Mesothelial cell of epicardium (in vitro differentiated cells): ENCODE results near the gene SH2B3. TPM values are rescaled to one million over a fixed set of nuclear protein-coding genes. Genes with fewer than 3 reads are reported as not detected.

Source experiments
- DNase-seq, 2 experiments: peaks; one replicate each; pipeline ENCODE4 v3.0.0; 2021; ENCODE audit warnings: low spot score in 2 of 2; ENCODE audit not compliant: unreplicated experiment in 2 of 2
- H3K27ac Mint-ChIP-seq: 2 replicates; pipeline ENCODE4 v1.8.0; 2021; ENCODE audit warnings: mixed read lengths
- H3K27me3 Mint-ChIP-seq: 2 replicates; pipeline ENCODE4 v1.8.0; 2021; ENCODE audit warnings: low read depth, mixed read lengths
- H3K36me3 Mint-ChIP-seq: 2 replicates; pipeline ENCODE4 v1.8.0; 2021; ENCODE audit warnings: mixed read lengths
- H3K4me1 Mint-ChIP-seq: 2 replicates; pipeline ENCODE4 v1.8.0; 2021; ENCODE audit warnings: mixed read lengths
- H3K4me3 Mint-ChIP-seq: 2 replicates; pipeline ENCODE4 v1.8.0; 2021; ENCODE audit warnings: mild to moderate bottlenecking, moderate library complexity, mixed read lengths
- H3K9me3 Mint-ChIP-seq: 2 replicates; pipeline ENCODE4 v1.8.0; 2021; ENCODE audit warnings: mixed read lengths
- total RNA-seq: library from RNA; stranded (reverse); gene quantifications from 3 replicates; pipeline ENCODE4 v1.2.1, GENCODE V29; 2021
- TF ChIP-seq, protein P1 (sequence below): fragments of 200-600 bp; sonication (generic); IDR thresholded peaks from one replicate; pipeline ENCODE4 v1.5.0; 2021; ENCODE audit warnings: antibody characterized with exemption; ENCODE audit not compliant: unreplicated experiment

Gene SH2B3
- total RNA-seq, 1 donor from 2014 or later, result 2.1 TPM

DNA sequence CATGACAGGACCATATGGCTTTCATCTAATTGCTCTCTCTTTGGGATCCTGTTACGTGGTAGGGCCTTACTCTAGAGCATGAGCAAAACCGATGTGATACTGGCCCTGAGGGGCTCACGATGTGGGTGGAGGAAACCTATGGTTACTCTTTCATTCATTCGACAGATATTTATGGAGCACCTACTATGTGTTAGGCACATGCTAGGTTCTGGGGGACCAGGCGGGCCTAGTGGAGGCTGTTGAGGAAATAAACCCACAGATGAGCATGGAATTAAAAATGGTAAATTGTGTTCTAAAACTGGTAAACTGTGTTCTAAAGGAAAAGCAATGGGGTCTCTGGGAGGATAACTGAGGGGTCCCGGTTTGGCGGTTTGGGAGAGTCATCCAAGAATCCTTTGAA is 14.8 kb downstream of the SH2B3 start:
- H3K4me3 Mint-ChIP-seq, result no peak overlapping the region
- no peaks in the 10 kb centered on the region for H3K4me1 Mint-ChIP-seq
- H3K36me3 Mint-ChIP-seq, result no peaks in the 10 kb centered on the region
- no peak for DNase-seq
- TF ChIP-seq, protein P1, sequence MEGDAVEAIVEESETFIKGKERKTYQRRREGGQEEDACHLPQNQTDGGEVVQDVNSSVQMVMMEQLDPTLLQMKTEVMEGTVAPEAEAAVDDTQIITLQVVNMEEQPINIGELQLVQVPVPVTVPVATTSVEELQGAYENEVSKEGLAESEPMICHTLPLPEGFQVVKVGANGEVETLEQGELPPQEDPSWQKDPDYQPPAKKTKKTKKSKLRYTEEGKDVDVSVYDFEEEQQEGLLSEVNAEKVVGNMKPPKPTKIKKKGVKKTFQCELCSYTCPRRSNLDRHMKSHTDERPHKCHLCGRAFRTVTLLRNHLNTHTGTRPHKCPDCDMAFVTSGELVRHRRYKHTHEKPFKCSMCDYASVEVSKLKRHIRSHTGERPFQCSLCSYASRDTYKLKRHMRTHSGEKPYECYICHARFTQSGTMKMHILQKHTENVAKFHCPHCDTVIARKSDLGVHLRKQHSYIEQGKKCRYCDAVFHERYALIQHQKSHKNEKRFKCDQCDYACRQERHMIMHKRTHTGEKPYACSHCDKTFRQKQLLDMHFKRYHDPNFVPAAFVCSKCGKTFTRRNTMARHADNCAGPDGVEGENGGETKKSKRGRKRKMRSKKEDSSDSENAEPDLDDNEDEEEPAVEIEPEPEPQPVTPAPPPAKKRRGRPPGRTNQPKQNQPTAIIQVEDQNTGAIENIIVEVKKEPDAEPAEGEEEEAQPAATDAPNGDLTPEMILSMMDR, result no peak
- H3K27me3 Mint-ChIP-seq, result no peaks in the 10 kb centered on the region
- H3K9me3 Mint-ChIP-seq, result no peaks in the 10 kb centered on the region
- H3K27ac Mint-ChIP-seq, result no peak overlapping the region

DNA sequence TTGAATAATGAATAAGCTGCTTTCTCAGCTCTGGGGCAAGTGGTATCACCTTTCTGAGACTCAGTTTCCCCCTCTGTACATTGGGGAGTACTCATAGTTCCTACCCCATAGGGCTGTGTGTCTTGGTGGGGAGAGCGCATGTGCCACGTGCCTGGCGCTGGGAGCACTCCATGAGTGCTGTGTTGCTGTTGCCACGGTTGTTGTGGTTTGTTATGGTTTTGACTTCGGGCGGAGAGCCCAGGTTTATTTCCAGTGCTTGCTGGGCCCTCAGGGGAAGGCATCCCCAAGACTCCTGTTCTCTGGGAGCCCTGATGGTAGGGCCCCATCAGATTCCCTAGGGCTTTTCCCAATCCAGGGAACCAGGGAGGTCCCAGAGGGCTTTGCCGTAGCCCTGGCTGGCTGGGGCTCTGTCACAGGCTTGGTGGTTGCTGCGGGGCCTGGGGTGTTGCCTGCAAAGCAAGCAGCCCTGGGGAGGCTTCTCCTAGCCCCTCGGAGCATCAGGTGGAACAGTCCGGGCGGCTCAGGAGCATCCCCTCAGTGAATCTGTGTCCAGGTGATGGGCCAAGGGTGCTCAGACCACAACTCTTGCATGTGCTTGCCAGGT is 18.6 kb downstream of the SH2B3 start:
- H3K9me3 Mint-ChIP-seq, result no peaks in the 10 kb centered on the region
- H3K27ac Mint-ChIP-seq, result no peak overlapping the region
- H3K4me3 Mint-ChIP-seq, result no peak overlapping the region
- no peaks in the 10 kb centered on the region for H3K36me3 Mint-ChIP-seq
- TF ChIP-seq, protein P1, result no peak
- H3K27me3 Mint-ChIP-seq, result no peaks in the 10 kb centered on the region
- no peaks in the 10 kb centered on the region for H3K4me1 Mint-ChIP-seq
- DNase-seq, result no peak

GRCh38 chr12:111424793-111425251 is 19.1 kb downstream of the SH2B3 start:
- no peaks in the 10 kb centered on the region for H3K36me3 Mint-ChIP-seq
- H3K27me3 Mint-ChIP-seq, result no peaks in the 10 kb centered on the region
- H3K27ac Mint-ChIP-seq, result no peak overlapping the region
- no peak overlapping the region for H3K4me3 Mint-ChIP-seq
- H3K4me1 Mint-ChIP-seq, result no peaks in the 10 kb centered on the region
- TF ChIP-seq, protein P1, result no peak
- H3K9me3 Mint-ChIP-seq, result no peaks in the 10 kb centered on the region
- no peak for DNase-seq

DNA sequence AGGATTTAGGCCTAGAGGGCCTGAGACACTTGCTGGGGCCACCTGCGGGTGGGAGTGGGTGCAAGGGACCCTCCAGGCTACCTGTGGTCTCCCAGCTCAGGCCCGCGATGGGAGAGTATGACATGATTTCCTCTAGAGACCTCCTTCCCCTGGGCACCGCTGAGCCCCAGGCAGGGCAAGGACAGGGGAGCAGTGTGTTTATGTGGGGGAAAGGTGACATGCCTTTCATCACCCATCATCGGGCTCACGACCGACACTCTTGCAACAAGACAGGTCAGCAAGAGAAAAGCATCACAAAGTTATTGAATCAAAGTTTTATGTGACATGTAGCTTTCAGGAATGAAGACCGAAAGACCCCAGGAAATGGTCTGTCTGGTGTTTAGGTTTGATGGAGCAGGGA is 19.9 kb downstream of the SH2B3 start:
- DNase-seq, result no peak
- H3K27me3 Mint-ChIP-seq, result no peaks in the 10 kb centered on the region
- no peak overlapping the region for H3K4me3 Mint-ChIP-seq
- H3K36me3 Mint-ChIP-seq, result no peaks in the 10 kb centered on the region
- H3K4me1 Mint-ChIP-seq, result no peaks in the 10 kb centered on the region
- TF ChIP-seq, protein P1, result no peak
- no peaks in the 10 kb centered on the region for H3K9me3 Mint-ChIP-seq
- no peak overlapping the region for H3K27ac Mint-ChIP-seq

DNA sequence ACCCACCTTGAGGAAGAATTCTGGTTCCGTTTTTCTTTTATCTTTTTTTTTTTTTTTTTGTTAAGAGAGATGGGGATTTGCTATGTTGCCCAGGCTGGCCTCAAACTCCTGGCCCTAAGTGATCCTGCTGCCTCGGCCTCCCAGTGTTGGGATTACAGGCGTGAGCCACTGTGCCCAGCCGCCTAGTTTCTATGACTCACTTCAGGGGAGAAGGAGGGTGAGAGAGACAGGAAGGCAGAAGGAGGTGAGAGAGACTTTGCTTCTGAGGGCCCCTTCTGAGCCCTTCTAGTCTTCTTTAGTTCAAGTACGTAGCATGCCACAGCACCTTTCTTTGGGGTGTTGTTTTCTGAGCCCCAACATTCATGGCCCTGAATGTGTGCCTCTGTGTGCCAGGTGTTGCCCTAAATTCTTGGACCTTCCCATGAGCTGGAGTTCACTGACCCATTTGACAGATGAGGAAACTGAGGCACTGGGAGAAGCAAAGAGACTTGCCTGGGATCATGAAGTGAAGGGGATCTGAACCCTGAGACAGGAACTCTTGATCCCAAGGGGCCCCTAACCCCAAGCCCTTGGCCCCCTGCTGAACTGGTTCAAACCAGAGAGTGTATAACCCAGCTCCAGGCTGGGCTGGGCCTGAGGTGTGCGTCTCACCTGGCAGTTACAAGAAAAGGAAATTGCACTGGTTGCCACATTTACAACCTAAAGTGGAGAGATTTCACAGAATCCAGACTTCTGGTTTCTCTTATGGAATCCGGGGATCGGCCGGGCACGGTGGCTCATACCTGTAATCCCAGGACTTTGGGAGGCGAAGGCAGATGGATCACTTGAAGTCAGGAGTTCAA is 20.8 kb downstream of the SH2B3 start:
- no peaks in the 10 kb centered on the region for H3K27me3 Mint-ChIP-seq

More for the DNA sequence above, 20.8 kb downstream of the SH2B3 start:
- no peak for DNase-seq
- peaks cover 6% of the 10 kb centered on the region for H3K4me1 Mint-ChIP-seq
- H3K9me3 Mint-ChIP-seq, result no peaks in the 10 kb centered on the region
- TF ChIP-seq, protein P1, result no peak
- no peaks in the 10 kb centered on the region for H3K36me3 Mint-ChIP-seq
- H3K27ac Mint-ChIP-seq, result no peak overlapping the region
- H3K4me3 Mint-ChIP-seq, result no peak overlapping the region
